Naive thymus-derived CD4-positive, alpha-beta T cell (primary cell): ENCODE measurements around the gene SCFD1. TPM values are rescaled to one million over a fixed set of nuclear protein-coding genes. Genes with fewer than 3 reads are reported as not detected.

Experiments used
- ATAC-seq: fragments of 150-1000 bp; cut with Tn5 transposase; 2 replicates; pipeline ENCODE4 v1.10.0; 2021; ENCODE audit warnings: mild to moderate bottlenecking, moderate library complexity
- CTCF ChIA-PET: fragments of 350-600 bp; sonication (Branson Sonifier 250); formaldehyde crosslinking; loops from one replicate; lab custom pipeline; 2021; ENCODE audit warnings: antibody characterized with exemption; lab: Charles Lee
- POLR2A ChIA-PET: fragments of 350-600 bp; sonication (Branson Sonifier 250); formaldehyde crosslinking; loops from one replicate; lab custom pipeline; 2021; ENCODE audit warnings: antibody characterized with exemption, inconsistent platforms; lab: Charles Lee
- DNase-seq, 9 donors: peaks; one replicate each; pipeline versions ENCODE4 v3.0.0 to v3.0.0-alpha.2; 2020 to 2022; ENCODE audit warnings: mixed read lengths in 1 of 9
- H3K27ac ChIP-seq: one replicate; pipeline ENCODE4 v1.7.0; 2013; ENCODE audit warnings: mild to moderate bottlenecking, low read depth, low read length, moderate library complexity
- H3K27me3 ChIP-seq, 2 donors: one replicate each; pipeline ENCODE4 v1.7.0; 2013; ENCODE audit warnings: low read length in 2 of 2, mild to moderate bottlenecking in 2 of 2, moderate library complexity in 2 of 2; ENCODE audit not compliant: control insufficient read depth in 2 of 2, insufficient read depth in 2 of 2
- H3K36me3 ChIP-seq, 3 experiments: 1 replicate in 2 of 3; 2 replicates in 1 of 3; pipeline ENCODE4 v1.7.0; 2013; ENCODE audit warnings: low read length in 3 of 3, mild to moderate bottlenecking in 3 of 3, moderate library complexity in 1 of 3; ENCODE audit not compliant: insufficient read depth in 3 of 3, control insufficient read depth in 2 of 3
- H3K4me1 ChIP-seq, 2 donors: one replicate each; pipeline ENCODE4 v1.7.0; 2013; ENCODE audit warnings: low read length in 2 of 2, mild to moderate bottlenecking in 2 of 2, moderate library complexity in 1 of 2; ENCODE audit not compliant: control insufficient read depth in 2 of 2, insufficient read depth in 2 of 2
- H3K4me3 ChIP-seq: 2 replicates; pipeline ENCODE4 v1.7.0; 2013; ENCODE audit warnings: mild to moderate bottlenecking, low read length
- H3K9me3 ChIP-seq, 3 experiments: 1 replicate in 2 of 3; 2 replicates in 1 of 3; pipeline ENCODE4 v1.7.0; 2013; ENCODE audit warnings: low read length in 3 of 3; ENCODE audit not compliant: control insufficient read depth in 2 of 3
- H3K27ac Mint-ChIP-seq, 9 donors: one replicate each; pipeline ENCODE4 v1.8.0; 2020 to 2022; ENCODE audit warnings: mixed read lengths in 9 of 9, mild to moderate bottlenecking in 8 of 9, moderate library complexity in 5 of 9, inconsistent platforms in 2 of 9
- H3K27me3 Mint-ChIP-seq, 5 donors: one replicate each; pipeline ENCODE4 v1.8.0; 2021 to 2022; ENCODE audit warnings: mixed read lengths in 5 of 5, mild to moderate bottlenecking in 1 of 5
- H3K36me3 Mint-ChIP-seq, 5 donors: one replicate each; pipeline ENCODE4 v1.8.0; 2020 to 2022; ENCODE audit warnings: mixed read lengths in 5 of 5, mild to moderate bottlenecking in 3 of 5, inconsistent platforms in 1 of 5
- H3K4me1 Mint-ChIP-seq, 7 donors: one replicate each; pipeline ENCODE4 v1.8.0; 2020 to 2022; ENCODE audit warnings: mixed read lengths in 7 of 7, mild to moderate bottlenecking in 3 of 7, inconsistent platforms in 1 of 7
- H3K4me3 Mint-ChIP-seq, 10 donors: one replicate each; pipeline ENCODE4 v1.8.0; 2020 to 2022; ENCODE audit warnings: mild to moderate bottlenecking in 10 of 10, mixed read lengths in 10 of 10, moderate library complexity in 6 of 10, inconsistent platforms in 2 of 10
- H3K9me3 Mint-ChIP-seq, 11 donors: one replicate each; pipeline ENCODE4 v1.8.0; 2020 to 2022; ENCODE audit warnings: mixed read lengths in 11 of 11, mild to moderate bottlenecking in 4 of 11, inconsistent platforms in 1 of 11, moderate library complexity in 1 of 11
- intact Hi-C, 2 donors: fragments of 100-400 bp; cut with micrococcal nuclease; formaldehyde crosslinking; loops; one replicate each; pipeline ENCODE4 v1.15.1; 2023
- polyA plus RNA-seq, 2 donors: library from polyadenylated mRNA; unstranded; fragments of 300-500 nt; fragmentation: Illumina TruSeq; gene quantifications; one replicate each; pipeline ENCODE4 v1.2.3, GENCODE V29; 2021
- total RNA-seq, 6 experiments: library from RNA in 5 of 6; stranded (reverse) in 5 of 6; gene quantifications; 1 replicate in 5 of 6; 2 replicates in 1 of 6; pipeline ENCODE4 v1.2.3 and lab custom pipeline; 2021 to 2026

The SCFD1 gene
- total and polyA plus RNA-seq, 7 experiments from 2014 or later, result 59.5 to 75.4 (median 66.0) TPM

- H3K4me3 Mint-ChIP-seq, result no peak overlapping the region
- Histone ChIP-seq H3K9me3 (no peaks in the 10 kb centered on the region), H3K27ac (no peak overlapping the region), H3K4me3 (no peak overlapping the region), H3K36me3 (peaks cover 9 to 28% (median 22%) of the 10 kb centered on the region in 3 experiments), H3K4me1 (no peaks in the 10 kb centered on the region), H3K27me3 (no peaks in the 10 kb centered on the region)
- CTCF ChIA-PET, result no interaction called here
- no peaks in the 10 kb centered on the region for H3K27me3 Mint-ChIP-seq
- intact Hi-C loops, result no loop called here
- DNase-seq (no peak), ATAC-seq (no peak)
- peaks cover 17 to 69% (median 63%) of the 10 kb centered on the region in 5 donors for H3K36me3 Mint-ChIP-seq
- H3K9me3 Mint-ChIP-seq, result peaks cover 0 to 26% (median 9%) of the 10 kb centered on the region in 11 donors
- POLR2A ChIA-PET, result no interaction called here
- H3K4me1 Mint-ChIP-seq, result peaks cover 7 to 27% (median 19%) of the 10 kb centered on the region in 7 donors
- H3K27ac Mint-ChIP-seq, result no peak overlapping the region
Measured at GRCh38 chr14:30587141-30587540, 35.0 kb upstream of the SCFD1 start.

DNA sequence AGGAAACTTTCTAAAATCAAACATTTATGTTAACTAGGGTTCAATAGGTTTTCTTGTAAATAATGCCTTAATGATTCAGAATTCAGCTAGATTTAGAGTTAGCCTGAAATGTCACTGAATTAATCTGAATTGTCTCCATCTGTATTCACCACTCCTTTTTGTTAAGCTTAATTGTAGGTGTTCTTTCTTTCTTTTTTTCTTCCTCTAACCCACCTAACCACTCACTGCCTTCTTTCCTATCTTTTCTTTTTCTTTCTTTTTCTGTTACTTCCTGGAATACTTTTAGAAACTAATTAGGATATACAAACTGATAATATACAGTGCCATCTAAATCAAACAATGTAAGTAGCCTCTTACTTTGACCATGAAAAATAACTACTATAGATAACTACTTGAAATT lies 33.2 kb upstream of the SCFD1 start:
- Histone ChIP-seq H3K4me1 (no peaks in the 10 kb centered on the region), H3K27ac (no peak overlapping the region), H3K27me3 (no peaks in the 10 kb centered on the region), H3K36me3 (peaks cover 9 to 29% (median 22%) of the 10 kb centered on the region in 3 experiments), H3K4me3 (no peak overlapping the region), H3K9me3 (no peaks in the 10 kb centered on the region)
- Mint-ChIP-seq H3K9me3 (peaks cover 0 to 18% (median 4%) of the 10 kb centered on the region in 11 donors), H3K27ac (peak overlapping the region in 6 of 9 donors; percentile 10 to 80 (median 43)), H3K4me1 (peaks cover 5 to 21% (median 16%) of the 10 kb centered on the region in 7 donors), H3K36me3 (peaks cover 15 to 53% (median 47%) of the 10 kb centered on the region in 5 donors), H3K4me3 (no peak overlapping the region), H3K27me3 (no peaks in the 10 kb centered on the region)
- ChIA-PET CTCF (no interaction called here), POLR2A (interaction anchor here (0.6 kb wide), 1 partner anchor 22 kb away, joined by 4 read pairs; no protein-coding TSS in a partner anchor)
- ATAC-seq, result no peak
- no peak for DNase-seq
- intact Hi-C loops, result no loop called here

DNA sequence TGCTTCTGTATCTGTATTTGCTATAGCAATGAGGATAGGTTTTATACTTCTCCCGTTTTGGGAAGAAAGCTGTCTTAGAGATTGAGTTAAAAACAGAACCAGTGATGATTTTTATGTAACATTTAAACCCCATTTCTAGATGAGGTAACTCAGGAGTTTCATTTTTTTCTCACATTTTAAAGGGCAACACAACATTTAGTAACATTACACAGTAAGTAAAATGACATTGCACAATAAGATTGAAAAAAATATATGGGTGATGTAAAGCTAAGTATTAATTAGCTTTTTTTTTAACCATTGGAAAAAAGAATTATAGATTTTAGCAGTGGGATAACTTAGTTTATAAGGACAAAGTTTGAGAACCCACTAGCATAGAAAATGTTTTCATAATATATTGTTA lies 25.2 kb upstream of the SCFD1 start:
- Mint-ChIP-seq H3K4me1 (peaks cover 0 to 1% (median 0%) of the 10 kb centered on the region in 7 donors), H3K36me3 (peaks cover 10 to 25% (median 13%) of the 10 kb centered on the region in 5 donors), H3K4me3 (no peak overlapping the region), H3K9me3 (no peaks in the 10 kb centered on the region), H3K27ac (no peak overlapping the region), H3K27me3 (no peaks in the 10 kb centered on the region)
- DNase-seq, result no peak
- no peaks in the 10 kb centered on the region for H3K9me3 ChIP-seq
- H3K4me1 ChIP-seq, result no peaks in the 10 kb centered on the region
- no peak for ATAC-seq
- H3K4me3 ChIP-seq, result no peak overlapping the region
- no peaks in the 10 kb centered on the region for H3K27me3 ChIP-seq
- no peak overlapping the region for H3K27ac ChIP-seq
- intact Hi-C loops, result no loop called here
- ChIA-PET POLR2A (no interaction called here), CTCF (no interaction called here)
- H3K36me3 ChIP-seq, result peaks cover under 1 to 41% (median 8%) of the 10 kb centered on the region in 3 experiments

- ChIA-PET CTCF (no interaction called here), POLR2A (no interaction called here)
- Histone ChIP-seq H3K4me3 (no peak overlapping the region), H3K27me3 (no peaks in the 10 kb centered on the region), H3K27ac (no peak overlapping the region), H3K4me1 (no peaks in the 10 kb centered on the region), H3K36me3 (peaks cover 4 to 42% (median 11%) of the 10 kb centered on the region in 3 experiments), H3K9me3 (no peaks in the 10 kb centered on the region)
- peaks cover 0 to 1% (median 0%) of the 10 kb centered on the region in 7 donors for H3K4me1 Mint-ChIP-seq
- intact Hi-C loops, result no loop called here
- no peak overlapping the region for H3K4me3 Mint-ChIP-seq
- DNase-seq (no peak), ATAC-seq (no peak)
- no peaks in the 10 kb centered on the region for H3K9me3 Mint-ChIP-seq
- no peak overlapping the region for H3K27ac Mint-ChIP-seq
- H3K36me3 Mint-ChIP-seq, result peaks cover 10 to 22% (median 13%) of the 10 kb centered on the region in 5 donors
- H3K27me3 Mint-ChIP-seq, result no peaks in the 10 kb centered on the region
Measured at GRCh38 chr14:30597504-30597903, 24.6 kb upstream of the SCFD1 start.

DNA sequence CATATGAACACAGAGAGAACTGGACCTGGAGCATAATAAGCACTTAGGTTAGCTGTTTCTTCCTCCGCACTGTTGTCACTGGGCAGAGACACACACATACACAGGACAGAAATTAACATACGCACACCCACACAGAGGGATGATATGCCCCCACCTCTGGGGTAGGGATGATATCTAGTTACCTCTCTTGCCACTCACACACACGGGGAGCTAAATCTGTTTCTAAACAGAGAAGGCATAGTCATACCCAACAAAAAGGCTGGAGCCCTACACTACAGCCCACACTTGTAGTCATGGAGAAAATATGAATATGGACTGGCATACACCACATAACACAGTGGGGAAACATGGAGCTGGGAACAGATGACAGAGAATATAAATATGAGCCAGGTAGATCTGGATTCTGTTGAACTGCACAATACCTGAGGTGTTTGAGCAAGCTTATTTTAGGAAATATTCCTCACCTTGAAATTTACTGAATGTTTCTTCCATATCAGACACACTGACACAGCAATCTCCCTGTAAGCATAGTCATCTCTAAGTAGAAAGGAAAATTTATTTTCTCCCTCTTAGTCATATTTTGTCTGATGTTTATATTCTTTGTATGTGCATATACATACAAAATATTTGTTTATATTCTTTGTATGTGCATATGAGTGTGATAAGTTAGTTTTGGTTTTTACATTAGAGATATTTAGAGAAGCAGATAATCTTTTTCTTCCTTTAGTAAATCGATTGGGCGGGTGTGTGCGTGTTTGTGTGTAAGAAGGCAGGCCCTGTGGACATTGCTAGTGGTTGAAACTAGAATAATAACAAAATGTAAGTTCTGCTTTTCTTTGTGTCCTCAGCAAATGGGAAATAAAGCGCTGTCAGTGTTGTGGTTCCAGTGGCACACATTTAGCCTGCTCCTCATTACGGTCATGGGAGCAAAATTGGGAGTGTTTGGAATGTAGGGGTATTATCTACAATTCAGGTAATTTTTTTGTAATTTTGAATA lies 20.9 kb upstream of the SCFD1 start:
- H3K27ac Mint-ChIP-seq, result peak overlapping the region in 2 of 9 donors; percentile 30 to 52
- Histone ChIP-seq H3K27me3 (no peaks in the 10 kb centered on the region), H3K4me3 (no peak overlapping the region), H3K36me3 (peaks cover 11 to 65% (median 11%) of the 10 kb centered on the region in 3 experiments), H3K27ac (no peak overlapping the region), H3K4me1 (no peaks in the 10 kb centered on the region), H3K9me3 (no peaks in the 10 kb centered on the region)
- H3K27me3 Mint-ChIP-seq, result no peaks in the 10 kb centered on the region
- H3K36me3 Mint-ChIP-seq, result peaks cover 14 to 30% (median 19%) of the 10 kb centered on the region in 5 donors
- no peaks in the 10 kb centered on the region for H3K9me3 Mint-ChIP-seq
- POLR2A ChIA-PET, result no interaction called here
- no peak overlapping the region for H3K4me3 Mint-ChIP-seq
- ATAC-seq (no peak), DNase-seq (no peak)
- H3K4me1 Mint-ChIP-seq, result no peaks in the 10 kb centered on the region
- intact Hi-C loops, result no loop called here
- CTCF ChIA-PET, result no interaction called here

GRCh38 chr14:30603402-30603801 lies 18.7 kb upstream of the SCFD1 start:
- Histone ChIP-seq H3K36me3 (peaks cover 11 to 55% (median 16%) of the 10 kb centered on the region in 3 experiments), H3K9me3 (no peaks in the 10 kb centered on the region), H3K4me1 (no peaks in the 10 kb centered on the region), H3K27me3 (no peaks in the 10 kb centered on the region), H3K27ac (no peak overlapping the region), H3K4me3 (no peak overlapping the region)
- intact Hi-C loops, result no loop called here
- DNase-seq (no peak), ATAC-seq (no peak)
- POLR2A ChIA-PET, result interaction anchor here (0.7 kb wide), 1 partner anchor 10 kb away, joined by 5 read pairs; no protein-coding TSS in a partner anchor
- no peak overlapping the region for H3K27ac Mint-ChIP-seq
- no peaks in the 10 kb centered on the region for H3K27me3 Mint-ChIP-seq
- peaks cover 13 to 27% (median 16%) of the 10 kb centered on the region in 5 donors for H3K36me3 Mint-ChIP-seq
- H3K4me1 Mint-ChIP-seq, result no peaks in the 10 kb centered on the region
- CTCF ChIA-PET, result no interaction called here
- no peak overlapping the region for H3K4me3 Mint-ChIP-seq
- H3K9me3 Mint-ChIP-seq, result no peaks in the 10 kb centered on the region
